Measurements from ENCODE around the gene RTL5.

- TF ChIP-seq CTCF (IDR thresholded peaks at IDR 0.05) (no peak), POLR2A (IDR thresholded peaks at IDR 0.05) (no peak), EP300 (IDR thresholded peaks at IDR 0.05) (no peak)
Measured at GRCh38 chrX:72159769-72160168, 28.1 kb upstream of the RTL5 start.
